HEK293 (cell line): ENCODE measurements around the gene SKP2.

Source experiments
- CTCF ChIA-PET: fragments of 350-600 bp; formaldehyde crosslinking; extraction: SDS; loops from one replicate; lab custom pipeline; 2021; ENCODE audit warnings: antibody characterized with exemption; lab: Yijun Ruan, JAX
- POLR2A ChIA-PET: fragments of 300-600 bp; formaldehyde crosslinking; extraction: SDS; loops from one replicate; lab custom pipeline; 2020; ENCODE audit warnings: antibody characterized with exemption, inconsistent platforms; lab: Yijun Ruan, JAX
- H3K27ac ChIP-seq: fragments of 200-500 bp; sonication (Bioruptor generic); 2 replicates; pipeline ENCODE4 v1.5.1; 2014; ENCODE audit warnings: low read depth, low read length, control low read depth, inconsistent platforms; ENCODE audit errors: extremely low read depth
- H3K36me3 ChIP-seq, 2 experiments: fragments of 200-500 bp in 1 of 2; sonication (Bioruptor generic) in 1 of 2; 1 replicate in 1 of 2; 2 replicates in 1 of 2; pipeline ENCODE4 v1.5.1; 2014 to 2017; ENCODE audit warnings: inconsistent platforms in 2 of 2, low read length in 2 of 2; ENCODE audit not compliant: control insufficient read depth in 2 of 2, insufficient read depth in 1 of 2
- H3K4me1 ChIP-seq: fragments of 200-500 bp; sonication (Bioruptor generic); 2 replicates; pipeline ENCODE4 v1.5.1; 2014; ENCODE audit warnings: mild to moderate bottlenecking, low read length, inconsistent platforms; ENCODE audit not compliant: control insufficient read depth, insufficient read depth
- H3K4me3 ChIP-seq: 2 replicates; pipeline ENCODE4 v1.5.1; 2011; ENCODE audit warnings: low read depth, mild to moderate bottlenecking, control low read depth, low read length, moderate library complexity
- H3K9me3 ChIP-seq: fragments of 200-500 bp; sonication (Bioruptor generic); 2 replicates; pipeline ENCODE4 v1.5.1; 2014; ENCODE audit warnings: low read depth, low read length, inconsistent platforms; ENCODE audit not compliant: control insufficient read depth, insufficient read depth
- ATF2 ChIP-seq: fragments of 450-650 bp; formaldehyde crosslinking; IDR thresholded peaks from 2 replicates; pipeline ENCODE4 v1.5.1; 2016; ENCODE audit warnings: missing biosample characterization, missing genetic modification characterization, low read depth
- BCL11B ChIP-seq: fragments of 450-650 bp; formaldehyde crosslinking; IDR thresholded peaks from 2 replicates; pipeline ENCODE4 v1.5.1; 2016; ENCODE audit warnings: low read depth, missing biosample characterization, missing genetic modification characterization
- HOXC10 ChIP-seq: sonication (generic); formaldehyde crosslinking; IDR thresholded peaks from 2 replicates; pipeline ENCODE4 v1.8.1; 2023; ENCODE audit warnings: mild to moderate bottlenecking, missing genetic modification reagents
- IKZF3 ChIP-seq: fragments of 450-650 bp; IDR thresholded peaks from 2 replicates; pipeline ENCODE4 v1.5.0; 2018; ENCODE audit warnings: missing biosample characterization, mild to moderate bottlenecking, missing genetic modification characterization, moderate library complexity
- KLF17 ChIP-seq: fragments of 450-650 bp; formaldehyde crosslinking; IDR thresholded peaks from 2 replicates; pipeline ENCODE4 v1.5.1; 2016; ENCODE audit warnings: missing biosample characterization, missing genetic modification characterization
- SP3 ChIP-seq: fragments of 450-650 bp; formaldehyde crosslinking; IDR thresholded peaks from 2 replicates; pipeline ENCODE4 v1.5.1; 2016; ENCODE audit warnings: missing biosample characterization, missing genetic modification characterization
- ZBTB1 ChIP-seq: fragments of 450-650 bp; formaldehyde crosslinking; IDR thresholded peaks from 2 replicates; pipeline ENCODE4 v1.5.1; 2016; ENCODE audit warnings: missing biosample characterization, missing genetic modification characterization
- ZBTB11 ChIP-seq: fragments of 450-650 bp; formaldehyde crosslinking; conservative IDR thresholded peaks from 2 replicates; pipeline ENCODE4 v1.5.1; 2016; ENCODE audit warnings: low read depth, missing biosample characterization, missing genetic modification characterization
- ZBTB17 ChIP-seq: fragments of 450-650 bp; formaldehyde crosslinking; IDR thresholded peaks from 2 replicates; pipeline ENCODE4 v1.5.1; 2016; ENCODE audit warnings: missing biosample characterization, missing genetic modification characterization
- ZNF114 ChIP-seq: fragments of 450-650 bp; formaldehyde crosslinking; IDR thresholded peaks from 2 replicates; pipeline ENCODE4 v1.5.0; 2017; ENCODE audit warnings: missing biosample characterization, missing genetic modification characterization
- ZNF558 ChIP-seq: fragments of 450-650 bp; formaldehyde crosslinking; IDR thresholded peaks from 2 replicates; pipeline ENCODE4 v1.5.1; 2016; ENCODE audit warnings: missing biosample characterization, missing genetic modification characterization
- ZNF560 ChIP-seq: fragments of 450-650 bp; formaldehyde crosslinking; IDR thresholded peaks from 2 replicates; pipeline ENCODE4 v1.5.1; 2017; ENCODE audit warnings: missing biosample characterization, missing genetic modification characterization, borderline replicate concordance
- ZNF610 ChIP-seq: fragments of 450-650 bp; formaldehyde crosslinking; IDR thresholded peaks from 2 replicates; pipeline ENCODE4 v1.5.1; 2016; ENCODE audit warnings: missing biosample characterization, missing genetic modification characterization, borderline replicate concordance
- ZNF701 ChIP-seq: fragments of 450-650 bp; formaldehyde crosslinking; IDR thresholded peaks from 2 replicates; pipeline ENCODE4 v1.5.1; 2016; ENCODE audit warnings: missing biosample characterization, missing genetic modification characterization
- ZNF830 ChIP-seq: fragments of 450-650 bp; IDR thresholded peaks from 2 replicates; pipeline ENCODE4 v1.5.0; 2018; ENCODE audit warnings: missing biosample characterization, missing genetic modification characterization, low read depth, mild to moderate bottlenecking, moderate library complexity
- TF ChIP-seq, protein P1 (sequence below): fragments of 450-650 bp; formaldehyde crosslinking; IDR thresholded peaks from 2 replicates; pipeline ENCODE4 v1.5.1; 2016; ENCODE audit warnings: missing biosample characterization, missing genetic modification characterization
- TF ChIP-seq, protein P2 (sequence below): fragments of 450-650 bp; IDR thresholded peaks from 2 replicates; pipeline ENCODE4 v1.5.1; 2018; ENCODE audit warnings: missing biosample characterization, mild to moderate bottlenecking, missing genetic modification characterization
- TF ChIP-seq, protein P3 (sequence below): fragments of 450-650 bp; formaldehyde crosslinking; IDR thresholded peaks from 2 replicates; pipeline ENCODE4 v1.5.1; 2016; ENCODE audit warnings: missing biosample characterization, missing genetic modification characterization

Gene SKP2

GRCh38 chr5:36205329-36205728 lies 53.4 kb downstream of the SKP2 start (continued):
- TF ChIP-seq ZBTB11 (tag by site-specific recombination) (no peak), ZNF114 (tag by site-specific recombination) (no peak)

DNA sequence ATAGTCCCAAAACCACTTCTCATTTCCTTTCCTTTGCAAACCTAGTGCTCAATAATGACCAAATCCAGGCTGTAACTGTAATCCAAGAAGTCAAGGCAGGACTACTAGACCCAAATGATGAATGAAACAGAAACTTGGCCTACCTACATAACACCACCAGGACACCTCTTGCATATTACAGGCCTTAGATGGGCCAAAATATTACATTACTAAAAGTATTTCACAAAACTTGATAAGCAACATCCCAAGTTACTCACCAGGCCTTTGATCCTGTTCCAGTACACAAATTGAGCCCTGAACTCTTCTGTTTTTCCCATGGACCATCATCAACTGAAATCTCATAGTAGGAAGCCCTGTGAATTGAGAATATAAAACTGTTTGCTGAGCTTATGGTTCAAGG lies 55.0 kb downstream of the SKP2 start:
- Histone ChIP-seq H3K4me3 (no peak overlapping the region), H3K9me3 (no peaks in the 10 kb centered on the region), H3K27ac (no peak overlapping the region), H3K4me1 (no peaks in the 10 kb centered on the region), H3K36me3 (peaks cover 12 to 34% of the 10 kb centered on the region in 2 experiments)
- CTCF ChIA-PET: interaction anchor here (1.2 to 1.7 kb wide), 2 partner anchors 29 to 99 kb away, joined by 3 to 7 read pairs; no protein-coding TSS in a partner anchor
- POLR2A ChIA-PET: interaction anchor here (1.5 kb wide), 1 partner anchor 35 kb away, joined by 3 read pairs; the partner anchor contains the start of gene NADK2
- TF ChIP-seq ZNF560 (no peak), ZBTB17 (no peak), IKZF3 (tag by site-specific recombination) (no peak), HOXC10 (CRISPR knock-in tag) (no peak), ZNF558 (no peak), ATF2 (tag by site-specific recombination) (no peak), KLF17 (tag by site-specific recombination) (no peak), ZNF830 (tag by site-specific recombination) (no peak), ZNF610 (no peak), ZBTB1 (tag by site-specific recombination) (no peak), ZNF701 (no peak), SP3 (tag by site-specific recombination) (no peak), BCL11B (tag by site-specific recombination) (no peak)
- TF ChIP-seq, protein P1, sequence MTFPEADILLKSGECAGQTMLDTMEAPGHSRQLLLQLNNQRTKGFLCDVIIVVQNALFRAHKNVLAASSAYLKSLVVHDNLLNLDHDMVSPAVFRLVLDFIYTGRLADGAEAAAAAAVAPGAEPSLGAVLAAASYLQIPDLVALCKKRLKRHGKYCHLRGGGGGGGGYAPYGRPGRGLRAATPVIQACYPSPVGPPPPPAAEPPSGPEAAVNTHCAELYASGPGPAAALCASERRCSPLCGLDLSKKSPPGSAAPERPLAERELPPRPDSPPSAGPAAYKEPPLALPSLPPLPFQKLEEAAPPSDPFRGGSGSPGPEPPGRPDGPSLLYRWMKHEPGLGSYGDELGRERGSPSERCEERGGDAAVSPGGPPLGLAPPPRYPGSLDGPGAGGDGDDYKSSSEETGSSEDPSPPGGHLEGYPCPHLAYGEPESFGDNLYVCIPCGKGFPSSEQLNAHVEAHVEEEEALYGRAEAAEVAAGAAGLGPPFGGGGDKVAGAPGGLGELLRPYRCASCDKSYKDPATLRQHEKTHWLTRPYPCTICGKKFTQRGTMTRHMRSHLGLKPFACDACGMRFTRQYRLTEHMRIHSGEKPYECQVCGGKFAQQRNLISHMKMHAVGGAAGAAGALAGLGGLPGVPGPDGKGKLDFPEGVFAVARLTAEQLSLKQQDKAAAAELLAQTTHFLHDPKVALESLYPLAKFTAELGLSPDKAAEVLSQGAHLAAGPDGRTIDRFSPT (tag by site-specific recombination): no peak
- TF ChIP-seq, protein P2, sequence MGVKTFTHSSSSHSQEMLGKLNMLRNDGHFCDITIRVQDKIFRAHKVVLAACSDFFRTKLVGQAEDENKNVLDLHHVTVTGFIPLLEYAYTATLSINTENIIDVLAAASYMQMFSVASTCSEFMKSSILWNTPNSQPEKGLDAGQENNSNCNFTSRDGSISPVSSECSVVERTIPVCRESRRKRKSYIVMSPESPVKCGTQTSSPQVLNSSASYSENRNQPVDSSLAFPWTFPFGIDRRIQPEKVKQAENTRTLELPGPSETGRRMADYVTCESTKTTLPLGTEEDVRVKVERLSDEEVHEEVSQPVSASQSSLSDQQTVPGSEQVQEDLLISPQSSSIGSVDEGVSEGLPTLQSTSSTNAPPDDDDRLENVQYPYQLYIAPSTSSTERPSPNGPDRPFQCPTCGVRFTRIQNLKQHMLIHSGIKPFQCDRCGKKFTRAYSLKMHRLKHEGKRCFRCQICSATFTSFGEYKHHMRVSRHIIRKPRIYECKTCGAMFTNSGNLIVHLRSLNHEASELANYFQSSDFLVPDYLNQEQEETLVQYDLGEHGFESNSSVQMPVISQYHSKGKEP (tag by site-specific recombination): no peak
- TF ChIP-seq, protein P3, sequence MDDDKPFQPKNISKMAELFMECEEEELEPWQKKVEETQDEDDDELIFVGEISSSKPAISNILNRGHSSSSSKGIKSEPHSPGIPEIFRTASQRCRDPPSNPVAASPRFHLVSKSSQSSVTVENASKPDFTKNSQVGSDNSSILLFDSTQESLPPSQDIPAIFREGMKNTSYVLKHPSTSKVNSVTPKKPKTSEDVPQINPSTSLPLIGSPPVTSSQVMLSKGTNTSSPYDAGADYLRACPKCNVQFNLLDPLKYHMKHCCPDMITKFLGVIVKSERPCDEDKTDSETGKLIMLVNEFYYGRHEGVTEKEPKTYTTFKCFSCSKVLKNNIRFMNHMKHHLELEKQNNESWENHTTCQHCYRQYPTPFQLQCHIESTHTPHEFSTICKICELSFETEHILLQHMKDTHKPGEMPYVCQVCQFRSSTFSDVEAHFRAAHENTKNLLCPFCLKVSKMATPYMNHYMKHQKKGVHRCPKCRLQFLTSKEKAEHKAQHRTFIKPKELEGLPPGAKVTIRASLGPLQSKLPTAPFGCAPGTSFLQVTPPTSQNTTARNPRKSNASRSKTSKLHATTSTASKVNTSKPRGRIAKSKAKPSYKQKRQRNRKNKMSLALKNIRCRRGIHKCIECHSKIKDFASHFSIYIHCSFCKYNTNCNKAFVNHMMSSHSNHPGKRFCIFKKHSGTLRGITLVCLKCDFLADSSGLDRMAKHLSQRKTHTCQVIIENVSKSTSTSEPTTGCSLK (tag by site-specific recombination): no peak
